SJSA1 (cell line): ENCODE measurements around the gene PGBD1. TPM values are rescaled to one million over a fixed set of nuclear protein-coding genes. Genes with fewer than 3 reads are reported as not detected.

Source experiments
- DNase-seq, 2 experiments: peaks; one replicate each; pipeline ENCODE4 v3.0.0-alpha.2; 2015 to 2020; ENCODE audit warnings: low spot score in 2 of 2, low read depth in 1 of 2
- H3K27ac ChIP-seq: fragments of 250-450 bp; sonication (Bioruptor Pico); 2 replicates; pipeline ENCODE4 v1.5.1; 2020; ENCODE audit warnings: mild to moderate bottlenecking, moderate library complexity
- H3K27me3 ChIP-seq: fragments of 250-450 bp; sonication (Bioruptor Pico); replicated peaks from 2 replicates; pipeline ENCODE4 v1.5.1; 2020; ENCODE audit warnings: mild to moderate bottlenecking, moderate library complexity
- H3K36me3 ChIP-seq: fragments of 250-450 bp; sonication (Bioruptor Pico); 2 replicates; pipeline ENCODE4 v1.5.1; 2020; ENCODE audit warnings: mild to moderate bottlenecking
- H3K4me1 ChIP-seq: fragments of 250-450 bp; sonication (Bioruptor Pico); replicated peaks from 2 replicates; pipeline ENCODE4 v1.6.1; 2021; ENCODE audit warnings: mild to moderate bottlenecking
- H3K4me3 ChIP-seq: fragments of 250-450 bp; sonication (Bioruptor Pico); 2 replicates; pipeline ENCODE4 v1.5.1; 2020; ENCODE audit warnings: mild to moderate bottlenecking
- H3K9me3 ChIP-seq: fragments of 250-450 bp; sonication (Bioruptor Pico); replicated peaks from 2 replicates; pipeline ENCODE4 v1.5.1; 2020; ENCODE audit warnings: mild to moderate bottlenecking
- total RNA-seq: library from RNA; depleted of rRNA; stranded (reverse); fragments of >200 nt; shearing (Covaris generic); gene quantifications from 2 replicates; pipeline ENCODE4 v1.2.3, GENCODE V29; 2014

PGBD1 gene
- total RNA-seq, 1 experiment from 2014 or later, result 13.4 TPM

DNA sequence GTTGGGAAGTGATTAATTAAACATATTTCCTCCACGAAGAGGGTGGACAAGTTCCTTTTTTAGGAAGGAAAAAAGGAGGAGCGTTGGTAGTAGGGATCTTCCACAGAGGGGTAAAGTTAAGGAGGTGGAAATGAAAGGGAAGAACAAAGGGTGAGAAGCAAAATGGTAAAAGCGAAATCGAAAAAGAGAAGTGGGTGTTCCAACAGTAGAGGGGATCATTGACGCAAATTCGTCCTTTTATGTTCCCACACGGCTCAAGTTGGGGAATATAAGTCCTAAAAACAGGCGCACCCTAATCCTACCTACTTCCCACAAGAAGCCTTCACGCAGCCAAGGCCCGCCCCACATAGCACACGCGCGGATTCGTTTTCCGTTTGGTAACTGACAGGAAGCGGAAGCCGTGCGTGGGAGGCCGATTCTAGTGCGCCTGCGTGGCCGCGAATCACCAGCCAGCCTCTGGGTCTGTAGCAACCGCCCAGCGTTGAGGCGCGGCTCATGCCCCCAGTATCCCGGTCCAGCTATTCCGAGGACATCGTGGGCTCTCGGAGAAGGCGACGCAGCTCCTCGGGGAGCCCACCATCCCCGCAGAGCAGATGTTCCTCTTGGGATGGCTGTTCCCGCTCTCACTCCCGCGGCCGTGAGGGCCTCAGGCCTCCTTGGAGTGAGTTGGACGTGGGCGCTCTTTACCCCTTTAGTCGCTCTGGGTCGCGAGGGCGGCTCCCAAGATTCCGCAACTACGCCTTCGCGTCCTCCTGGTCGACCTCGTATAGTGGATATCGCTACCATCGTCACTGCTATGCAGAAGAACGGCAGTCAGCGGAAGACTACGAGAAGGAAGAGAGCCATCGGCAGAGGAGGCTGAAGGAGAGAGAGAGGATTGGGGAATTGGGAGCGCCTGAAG, 22.2 kb upstream of the PGBD1 start, which contains the start of gene NKAPL:
Gene NKAPL (plus strand): TSS at position 421 of the 901 bp plus-strand sequence. CDS start 75 bp downstream, at position 496.
- H3K36me3 ChIP-seq, result no peaks in the 10 kb centered on the region
- no peaks in the 10 kb centered on the region for H3K4me1 ChIP-seq
- no peak within 1 kb of the TSS for H3K27ac ChIP-seq
- no peak within 1 kb of the TSS for H3K4me3 ChIP-seq
- no peaks in the 10 kb centered on the region for H3K9me3 ChIP-seq
- DNase-seq, result no peak
- H3K27me3 ChIP-seq, result no peaks in the 10 kb centered on the region; the same call in 1 of the 2 replicates

- peaks cover 10% of the 10 kb centered on the region for H3K4me1 ChIP-seq
- H3K9me3 ChIP-seq, result no peaks in the 10 kb centered on the region
- no peaks in the 10 kb centered on the region; the same call in 1 of the 2 replicates for H3K27me3 ChIP-seq
- H3K36me3 ChIP-seq, result no peaks in the 10 kb centered on the region
- DNase-seq, result no peak
- no peak overlapping the region for H3K4me3 ChIP-seq
- H3K27ac ChIP-seq, result no peak overlapping the region
Measured at GRCh38 chr6:28263922-28264321, 17.4 kb upstream of the PGBD1 start.

- no peak for DNase-seq
- no peaks in the 10 kb centered on the region; the same call in 1 of the 2 replicates for H3K27me3 ChIP-seq
- peaks cover 17% of the 10 kb centered on the region for H3K4me1 ChIP-seq
- no peak overlapping the region for H3K27ac ChIP-seq
- H3K36me3 ChIP-seq, result no peaks in the 10 kb centered on the region
- no peak overlapping the region for H3K4me3 ChIP-seq
- H3K9me3 ChIP-seq, result no peaks in the 10 kb centered on the region
Measured at GRCh38 chr6:28264834-28265401, 16.5 kb upstream of the PGBD1 start.

GRCh38 chr6:28266563-28266961, 14.8 kb upstream of the PGBD1 start:
- H3K27me3 ChIP-seq, result no peaks in the 10 kb centered on the region
- H3K4me3 ChIP-seq, result peak overlapping the region; percentile 66
- peaks cover 18% of the 10 kb centered on the region for H3K4me1 ChIP-seq
- no peaks in the 10 kb centered on the region for H3K9me3 ChIP-seq
- no peak overlapping the region for H3K27ac ChIP-seq
- H3K36me3 ChIP-seq, result no peaks in the 10 kb centered on the region; the same call in 1 of the 2 replicates
- DNase-seq, result no peak

DNA sequence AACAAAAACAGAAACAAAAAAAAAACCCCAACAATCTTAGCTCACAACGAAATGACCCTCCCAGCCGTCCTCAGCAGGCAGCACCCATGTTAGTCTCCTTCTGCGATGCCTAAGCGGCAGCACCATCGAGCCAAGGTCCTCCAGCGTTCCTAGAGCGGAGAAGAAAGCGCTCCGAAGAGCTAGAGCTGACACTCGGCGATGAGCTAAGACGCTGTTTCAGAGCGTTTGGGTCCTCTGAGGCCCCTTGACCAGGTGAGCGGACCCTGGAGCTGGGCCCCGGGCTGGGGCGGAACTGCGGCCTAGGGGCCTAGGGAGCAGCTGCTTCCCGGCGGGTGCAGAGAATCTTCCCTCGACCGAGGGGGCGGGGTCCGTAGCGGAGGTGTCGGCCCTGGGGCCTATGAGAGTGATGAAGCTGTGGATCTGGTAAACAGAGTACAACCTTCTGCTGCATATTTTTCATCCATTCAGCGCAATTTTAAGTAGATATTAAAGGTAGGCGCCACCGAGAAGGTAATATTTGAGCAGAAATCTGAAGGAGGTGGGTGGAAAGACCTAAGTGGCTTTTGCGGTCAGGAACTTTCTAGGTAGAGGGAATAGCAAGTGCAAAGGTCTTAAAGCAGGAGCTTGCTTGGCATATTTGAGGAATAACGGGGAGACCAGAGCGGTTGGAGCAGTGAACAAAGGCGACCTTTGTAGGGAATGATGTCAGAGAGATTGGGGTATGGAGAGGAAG, 14.2 kb upstream of the PGBD1 start, which contains the start of gene ZSCAN26:
Gene ZSCAN26 (plus strand): TSS at position 182 of the 733 bp plus-strand sequence. CDS start 4,777 bp downstream, outside the sequence.
- no peaks in the 10 kb centered on the region for H3K27me3 ChIP-seq
- H3K9me3 ChIP-seq, result no peaks in the 10 kb centered on the region
- peaks cover 18% of the 10 kb centered on the region for H3K4me1 ChIP-seq
- H3K4me3 ChIP-seq, result peak within 1 kb of the TSS; percentile 66
- H3K27ac ChIP-seq, result 0 out of 2 replicates have a peak within 1 kb of the TSS, but pooled peaks have one; percentile 25
- peak; percentile 85 to 93 for DNase-seq
- H3K36me3 ChIP-seq, result peaks cover 6% of the 10 kb centered on the region

DNA sequence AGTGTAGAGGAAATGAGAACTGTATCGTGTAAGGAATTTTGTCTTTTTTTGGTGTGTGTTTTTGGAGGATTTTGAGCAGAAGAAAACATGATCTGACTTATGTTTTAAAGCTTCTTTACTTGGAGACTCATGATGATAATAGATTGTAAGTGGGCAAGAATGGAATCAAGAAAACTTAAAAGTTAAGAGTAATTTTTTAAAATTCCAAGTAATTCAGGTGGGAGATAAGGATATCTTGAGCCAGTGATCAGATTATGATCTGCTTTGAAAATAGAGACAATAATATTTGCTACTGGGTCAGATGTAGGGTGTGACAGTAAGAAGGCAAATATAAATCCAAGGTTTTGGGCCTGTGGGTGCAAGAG, 13.7 kb upstream of the PGBD1 start:
- no peaks in the 10 kb centered on the region for H3K27me3 ChIP-seq
- peaks cover 18% of the 10 kb centered on the region for H3K4me1 ChIP-seq
- no peak for DNase-seq
- 0 out of 2 replicates have a peak overlapping the region, but pooled peaks have one; percentile 19 for H3K27ac ChIP-seq
- peak overlapping the region; percentile 66 for H3K4me3 ChIP-seq
- no peaks in the 10 kb centered on the region for H3K9me3 ChIP-seq
- H3K36me3 ChIP-seq, result peaks cover 10% of the 10 kb centered on the region

DNA sequence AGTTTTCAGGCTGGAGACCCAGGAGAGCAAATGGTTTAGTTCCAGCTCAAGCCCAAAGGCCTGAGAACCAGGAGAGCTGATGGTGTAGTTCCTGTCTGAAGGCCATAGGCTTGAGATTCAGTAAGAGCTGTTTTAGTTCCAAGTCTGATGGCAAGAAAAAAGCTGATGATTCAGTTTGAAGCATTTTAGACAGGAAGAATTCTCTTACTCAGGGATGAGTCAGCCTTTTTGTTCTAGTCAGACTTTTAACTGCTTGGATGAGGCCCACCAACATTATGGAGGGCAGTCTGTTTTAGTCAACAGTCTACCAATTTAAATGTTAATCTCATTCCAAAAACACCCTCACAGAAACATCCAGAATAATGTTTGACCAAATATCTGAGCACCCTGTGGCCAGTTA, 11.9 kb upstream of the PGBD1 start:
- H3K9me3 ChIP-seq, result no peaks in the 10 kb centered on the region
- no peak overlapping the region for H3K27ac ChIP-seq
- H3K27me3 ChIP-seq, result no peaks in the 10 kb centered on the region
- peaks cover 24% of the 10 kb centered on the region for H3K36me3 ChIP-seq
- no peak overlapping the region for H3K4me3 ChIP-seq
- peaks cover 18% of the 10 kb centered on the region for H3K4me1 ChIP-seq
- DNase-seq, result peak in 1 of 2 experiments; percentile 42

DNA sequence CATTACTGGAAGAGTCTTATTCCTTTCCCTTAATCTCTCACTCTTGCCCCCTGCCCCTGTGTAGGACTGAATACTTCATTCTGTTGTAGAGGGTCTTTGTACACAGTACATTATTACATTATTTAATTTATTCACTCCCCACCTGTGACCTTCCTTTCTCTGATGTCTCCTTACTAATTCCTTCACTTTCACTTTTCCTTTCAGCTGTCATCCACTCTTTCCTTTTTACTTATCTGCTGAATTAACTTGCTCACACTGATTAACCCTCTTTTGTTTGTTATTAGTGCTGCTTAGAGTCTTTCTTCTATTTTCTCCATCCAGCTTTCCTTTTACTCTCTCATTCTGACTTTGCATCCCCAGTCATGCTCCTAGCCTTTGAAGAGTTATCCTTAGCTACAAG, 6.5 kb upstream of the PGBD1 start:
- H3K36me3 ChIP-seq, result peaks cover 54% of the 10 kb centered on the region
- H3K4me3 ChIP-seq, result no peak overlapping the region
- no peaks in the 10 kb centered on the region for H3K27me3 ChIP-seq
- no peak for DNase-seq
- peaks cover under 1% of the 10 kb centered on the region for H3K4me1 ChIP-seq
- no peaks in the 10 kb centered on the region for H3K9me3 ChIP-seq
- no peak overlapping the region for H3K27ac ChIP-seq

DNA sequence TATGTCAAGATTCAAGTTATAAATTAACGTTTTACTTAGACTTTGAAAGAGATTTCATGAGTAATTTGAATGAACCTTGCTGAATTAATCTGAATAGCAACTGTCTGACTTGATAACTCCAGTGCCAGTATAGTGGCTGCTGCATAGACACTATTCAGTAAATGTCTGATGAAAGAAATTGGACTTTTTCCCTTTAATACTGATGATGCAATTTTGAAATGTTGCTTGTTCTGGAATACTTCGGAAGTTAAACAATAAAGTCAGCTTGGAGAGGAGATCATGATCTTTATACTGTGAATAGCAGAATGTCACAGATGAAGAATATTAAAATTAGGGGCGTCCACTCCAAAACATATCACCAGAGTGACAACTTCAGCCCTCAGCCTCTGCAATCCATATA, 3.6 kb upstream of the PGBD1 start:
- no peak for DNase-seq
- peaks cover 7% of the 10 kb centered on the region; the same call in 1 of the 2 replicates for H3K4me1 ChIP-seq
- H3K27me3 ChIP-seq, result no peaks in the 10 kb centered on the region
- no peak overlapping the region for H3K27ac ChIP-seq
- H3K9me3 ChIP-seq, result peaks cover 2% of the 10 kb centered on the region; the same call in 1 of the 2 replicates
- no peak overlapping the region for H3K4me3 ChIP-seq
- peaks cover 46% of the 10 kb centered on the region for H3K36me3 ChIP-seq

- peak overlapping the region; percentile 50 for H3K4me3 ChIP-seq
- no peaks in the 10 kb centered on the region for H3K27me3 ChIP-seq
- peaks cover 52% of the 10 kb centered on the region for H3K36me3 ChIP-seq
- H3K27ac ChIP-seq, result no peak overlapping the region
- peaks cover 8% of the 10 kb centered on the region; the same call in 1 of the 2 replicates for H3K4me1 ChIP-seq
- peaks cover 7% of the 10 kb centered on the region; the same call in 1 of the 2 replicates for H3K9me3 ChIP-seq
- no peak for DNase-seq
Measured at GRCh38 chr6:28280595-28281287, 631 bp upstream of the PGBD1 start.

DNA sequence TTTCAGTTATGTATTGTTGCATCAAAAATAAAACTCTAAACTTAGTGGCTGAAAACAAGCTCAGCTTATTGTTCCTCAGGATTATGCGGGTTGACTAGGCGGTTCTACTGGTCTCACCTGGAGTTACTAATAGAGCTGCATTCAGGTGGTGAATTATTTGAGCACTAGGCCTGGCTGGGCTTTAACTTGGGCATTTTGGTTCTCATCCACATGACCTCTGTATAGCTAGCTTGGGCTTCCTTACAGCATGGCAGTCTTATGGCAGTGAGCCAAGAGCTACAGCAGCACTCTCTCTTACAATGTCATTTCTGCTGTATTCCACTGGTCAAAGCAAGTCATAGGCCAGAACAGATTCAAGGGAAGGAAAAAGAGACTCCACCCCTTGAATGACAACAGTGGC, 1.6 kb downstream of the PGBD1 start:
- H3K27ac ChIP-seq, result no peak overlapping the region
- no peak overlapping the region for H3K4me3 ChIP-seq
- peaks cover 8% of the 10 kb centered on the region; the same call in 1 of the 2 replicates for H3K4me1 ChIP-seq
- H3K36me3 ChIP-seq, result peaks cover 56% of the 10 kb centered on the region
- no peaks in the 10 kb centered on the region for H3K27me3 ChIP-seq
- no peak for DNase-seq
- H3K9me3 ChIP-seq, result peaks cover 7% of the 10 kb centered on the region; the same call in 1 of the 2 replicates

DNA sequence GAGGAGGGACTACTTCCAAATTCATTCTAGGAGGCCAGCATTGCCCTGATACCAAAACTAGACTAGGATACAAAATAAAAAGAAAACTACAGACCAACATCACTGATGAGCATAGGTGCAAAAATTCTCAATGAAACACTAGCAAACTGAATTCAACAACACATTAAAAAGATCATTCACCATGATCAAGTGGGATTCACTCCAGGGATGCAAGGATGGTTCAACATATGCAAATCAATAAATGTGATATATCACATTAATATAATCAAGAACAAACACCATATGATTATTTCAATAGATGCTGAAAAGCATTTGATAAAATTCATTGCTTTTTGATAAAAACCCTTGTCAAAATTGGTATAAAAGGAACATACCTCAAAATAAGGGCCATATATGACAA, 10.2 kb downstream of the PGBD1 start:
- no peak overlapping the region for H3K27ac ChIP-seq
- no peaks in the 10 kb centered on the region for H3K9me3 ChIP-seq
- DNase-seq, result no peak
- no peaks in the 10 kb centered on the region for H3K27me3 ChIP-seq
- H3K4me3 ChIP-seq, result no peak overlapping the region
- H3K4me1 ChIP-seq, result no peaks in the 10 kb centered on the region
- H3K36me3 ChIP-seq, result peaks cover 53% of the 10 kb centered on the region

GRCh38 chr6:28295326-28295725, 14.0 kb downstream of the PGBD1 start:
- no peaks in the 10 kb centered on the region for H3K27me3 ChIP-seq
- H3K9me3 ChIP-seq, result no peaks in the 10 kb centered on the region
- H3K4me3 ChIP-seq, result no peak overlapping the region
- H3K27ac ChIP-seq, result no peak overlapping the region
- DNase-seq, result no peak
- peaks cover 48% of the 10 kb centered on the region for H3K36me3 ChIP-seq
- H3K4me1 ChIP-seq, result no peaks in the 10 kb centered on the region
